Fibroblast of lung (primary cell): Measurements from ENCODE around the gene FGF1.

Experiments
- CTCF ChIP-seq, 2 donors: IDR thresholded peaks in 1 of 2; conservative IDR thresholded peaks in 1 of 2; 1 replicate in 1 of 2; 2 replicates in 1 of 2; pipeline ENCODE4 v1.5.1; 2011 to 2012; ENCODE audit warnings: low read length in 2 of 2, control low read depth in 1 of 2, inconsistent platforms in 1 of 2, low read depth in 1 of 2, mild to moderate bottlenecking in 1 of 2
- EZH2 ChIP-seq: IDR thresholded peaks from 2 replicates; pipeline ENCODE4 v1.5.1; 2012; ENCODE audit warnings: low read length, control low read depth, mild to moderate bottlenecking; ENCODE audit errors: missing control alignments

- no peak for TF ChIP-seq CTCF (conservative IDR thresholded peaks at IDR 0.05 in 1 of 2, IDR thresholded peaks at IDR 0.05 in 1 of 2; ENCODE audit: low read depth in 1 of 2, low read length in 2 of 2)
- TF ChIP-seq EZH2 = no peak
Measured at GRCh38 chr5:142700566-142700965, 14.7 kb upstream of the FGF1 start.
